ELR (cell line): Measurements from ENCODE around the gene CLCN6.
"Not testable (repeated sequence)": the region's sequence is repeated elsewhere in the genome, so short reads cannot be mapped to it uniquely, and the experiment has no call there.

ENCODE experiments used
- DNase-seq: peaks from one replicate; pipeline ENCODE4 v3.0.0-alpha.2; 2015; ENCODE audit warnings: low read depth

Gene CLCN6

GRCh38 chr1:11795238-11795890 lies 10.6 kb upstream of the CLCN6 start:
- no peak for DNase-seq

GRCh38 chr1:11796036-11796828 lies 9.8 kb upstream of the CLCN6 start:
- DNase-seq = no peak

GRCh38 chr1:11797525-11798216 lies 8.3 kb upstream of the CLCN6 start:
- peak; percentile 22 for DNase-seq

GRCh38 chr1:11799099-11799498 lies 6.9 kb upstream of the CLCN6 start:
- no peak for DNase-seq

- DNase-seq = no peak
Measured at GRCh38 chr1:11799896-11800295, 6.1 kb upstream of the CLCN6 start.

GRCh38 chr1:11800391-11800755 lies 5.6 kb upstream of the CLCN6 start:
- DNase-seq = no peak

GRCh38 chr1:11800756-11801433 lies 5.1 kb upstream of the CLCN6 start:
- no peak for DNase-seq

GRCh38 chr1:11802616-11802972 lies 3.4 kb upstream of the CLCN6 start:
- peak; percentile 34 for DNase-seq

- DNase-seq = peak; percentile 90
Measured at GRCh38 chr1:11802973-11803885, 2.8 kb upstream of the CLCN6 start.

GRCh38 chr1:11803924-11804665 lies 1.9 kb upstream of the CLCN6 start:
- not testable (repeated sequence) for DNase-seq

- DNase-seq = peak; percentile 25
Measured at GRCh38 chr1:11804666-11805421, 1.1 kb upstream of the CLCN6 start.

GRCh38 chr1:11806307-11806936 lies 431 bp downstream of the CLCN6 start:
- DNase-seq = peak; percentile 39

GRCh38 chr1:11807133-11807532 lies 1.1 kb downstream of the CLCN6 start:
- DNase-seq = no peak

GRCh38 chr1:11813021-11813420 lies 7.0 kb downstream of the CLCN6 start:
- DNase-seq = no peak

- DNase-seq = no peak
Measured at GRCh38 chr1:11817192-11817591, 11.2 kb downstream of the CLCN6 start.

GRCh38 chr1:11822091-11822490 lies 16.1 kb downstream of the CLCN6 start:
- DNase-seq = peak; percentile 32

- DNase-seq = no peak
Measured at GRCh38 chr1:11823366-11824137, 17.6 kb downstream of the CLCN6 start.

GRCh38 chr1:11825131-11825530 lies 19.1 kb downstream of the CLCN6 start:
- DNase-seq = peak; percentile 29

- no peak for DNase-seq
Measured at GRCh38 chr1:11826946-11827345, 21.0 kb downstream of the CLCN6 start.
